HCT116 (cell line): Measurements from ENCODE around the gene APCDD1L.

Source experiments
- EZH2 ChIP-seq: fragments of 200-600 bp; sonication (generic); IDR thresholded peaks from 2 replicates; pipeline ENCODE4 v1.6.1; 2017; ENCODE audit warnings: antibody characterized with exemption, mixed run types
- POLR2A ChIP-seq: IDR thresholded peaks from 2 replicates; pipeline ENCODE4 v1.7.0; 2011; ENCODE audit warnings: borderline replicate concordance; ENCODE audit not compliant: insufficient read depth, insufficient read length; ENCODE audit errors: extremely low read depth
- POLR2AphosphoS5 ChIP-seq: IDR thresholded peaks from 2 replicates; pipeline ENCODE4 v1.6.1; 2011; ENCODE audit warnings: mild to moderate bottlenecking, low read depth, low read length, moderate library complexity
- RAD21 ChIP-seq: IDR thresholded peaks from 2 replicates; pipeline ENCODE4 v1.6.1; 2012; ENCODE audit warnings: low read depth, mild to moderate bottlenecking
- SP1 ChIP-seq: IDR thresholded peaks from 2 replicates; pipeline ENCODE4 v1.6.1; 2012; ENCODE audit warnings: low read depth
- TF ChIP-seq, protein P1 (sequence below), 3 experiments: fragments of 200-600 bp in 1 of 3; sonication (generic) in 1 of 3; IDR thresholded peaks in 2 of 3; conservative IDR thresholded peaks in 1 of 3; 2 replicates each; pipeline ENCODE4 v1.5.1; 2012 to 2017; ENCODE audit warnings: low read depth in 2 of 3, low read length in 2 of 3, antibody characterized with exemption in 1 of 3, borderline replicate concordance in 1 of 3, control low read depth in 1 of 3, mild to moderate bottlenecking in 1 of 3, mixed read lengths in 1 of 3, mixed run types in 1 of 3, moderate library complexity in 1 of 3; ENCODE audit not compliant: insufficient read depth in 1 of 3
- TF ChIP-seq, protein P2 (sequence below): IDR thresholded peaks from 2 replicates; pipeline ENCODE4 v1.6.1; 2012
- TF ChIP-seq, protein P3 (sequence below): IDR thresholded peaks from 2 replicates; pipeline ENCODE4 v1.6.1; 2012; ENCODE audit warnings: low read depth

DNA sequence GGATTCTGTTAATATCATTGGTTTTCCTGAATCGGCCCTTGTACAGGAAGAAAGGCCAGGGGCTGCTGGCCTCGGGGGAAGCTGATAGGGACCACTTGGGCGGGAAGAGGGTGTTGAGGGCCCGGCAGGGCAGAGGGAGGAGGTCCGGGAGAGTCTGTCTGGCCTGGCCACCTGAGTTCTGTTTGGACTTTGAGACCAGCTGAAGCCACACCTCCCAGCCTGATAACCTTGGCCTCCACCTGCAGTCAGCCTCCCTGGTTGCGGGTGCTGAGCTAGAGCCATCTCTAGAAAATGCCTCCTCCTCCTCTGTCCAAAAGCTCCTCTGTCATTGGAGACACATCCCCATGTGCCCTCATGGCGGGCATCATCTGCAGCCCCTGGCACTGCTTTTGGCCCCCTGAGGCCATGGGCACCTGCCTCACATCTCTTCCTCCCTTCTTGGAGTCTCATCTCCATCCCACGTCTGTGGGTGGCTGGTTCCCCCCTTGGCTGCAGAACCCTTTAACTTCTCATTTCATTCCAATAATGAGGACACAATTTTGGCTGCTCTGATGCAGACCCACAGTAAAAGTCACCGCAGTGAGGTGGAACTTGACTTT, 16.6 kb downstream of the APCDD1L start:
- TF ChIP-seq, protein P1, sequence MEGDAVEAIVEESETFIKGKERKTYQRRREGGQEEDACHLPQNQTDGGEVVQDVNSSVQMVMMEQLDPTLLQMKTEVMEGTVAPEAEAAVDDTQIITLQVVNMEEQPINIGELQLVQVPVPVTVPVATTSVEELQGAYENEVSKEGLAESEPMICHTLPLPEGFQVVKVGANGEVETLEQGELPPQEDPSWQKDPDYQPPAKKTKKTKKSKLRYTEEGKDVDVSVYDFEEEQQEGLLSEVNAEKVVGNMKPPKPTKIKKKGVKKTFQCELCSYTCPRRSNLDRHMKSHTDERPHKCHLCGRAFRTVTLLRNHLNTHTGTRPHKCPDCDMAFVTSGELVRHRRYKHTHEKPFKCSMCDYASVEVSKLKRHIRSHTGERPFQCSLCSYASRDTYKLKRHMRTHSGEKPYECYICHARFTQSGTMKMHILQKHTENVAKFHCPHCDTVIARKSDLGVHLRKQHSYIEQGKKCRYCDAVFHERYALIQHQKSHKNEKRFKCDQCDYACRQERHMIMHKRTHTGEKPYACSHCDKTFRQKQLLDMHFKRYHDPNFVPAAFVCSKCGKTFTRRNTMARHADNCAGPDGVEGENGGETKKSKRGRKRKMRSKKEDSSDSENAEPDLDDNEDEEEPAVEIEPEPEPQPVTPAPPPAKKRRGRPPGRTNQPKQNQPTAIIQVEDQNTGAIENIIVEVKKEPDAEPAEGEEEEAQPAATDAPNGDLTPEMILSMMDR (IDR thresholded peaks at IDR 0.05 in 2 of 3, conservative IDR thresholded peaks at IDR 0.05 in 1 of 3; ENCODE audit: borderline replicate concordance in 1 of 3, insufficient read depth in 1 of 3, low read depth in 2 of 3, low read length in 2 of 3) = no peak
- TF ChIP-seq SP1 (no peak), EZH2 (no peak), POLR2A (no peak), POLR2AphosphoS5 (no peak), RAD21 (no peak)
- TF ChIP-seq, protein P2, sequence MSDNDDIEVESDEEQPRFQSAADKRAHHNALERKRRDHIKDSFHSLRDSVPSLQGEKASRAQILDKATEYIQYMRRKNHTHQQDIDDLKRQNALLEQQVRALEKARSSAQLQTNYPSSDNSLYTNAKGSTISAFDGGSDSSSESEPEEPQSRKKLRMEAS = no peak
- TF ChIP-seq, protein P3, sequence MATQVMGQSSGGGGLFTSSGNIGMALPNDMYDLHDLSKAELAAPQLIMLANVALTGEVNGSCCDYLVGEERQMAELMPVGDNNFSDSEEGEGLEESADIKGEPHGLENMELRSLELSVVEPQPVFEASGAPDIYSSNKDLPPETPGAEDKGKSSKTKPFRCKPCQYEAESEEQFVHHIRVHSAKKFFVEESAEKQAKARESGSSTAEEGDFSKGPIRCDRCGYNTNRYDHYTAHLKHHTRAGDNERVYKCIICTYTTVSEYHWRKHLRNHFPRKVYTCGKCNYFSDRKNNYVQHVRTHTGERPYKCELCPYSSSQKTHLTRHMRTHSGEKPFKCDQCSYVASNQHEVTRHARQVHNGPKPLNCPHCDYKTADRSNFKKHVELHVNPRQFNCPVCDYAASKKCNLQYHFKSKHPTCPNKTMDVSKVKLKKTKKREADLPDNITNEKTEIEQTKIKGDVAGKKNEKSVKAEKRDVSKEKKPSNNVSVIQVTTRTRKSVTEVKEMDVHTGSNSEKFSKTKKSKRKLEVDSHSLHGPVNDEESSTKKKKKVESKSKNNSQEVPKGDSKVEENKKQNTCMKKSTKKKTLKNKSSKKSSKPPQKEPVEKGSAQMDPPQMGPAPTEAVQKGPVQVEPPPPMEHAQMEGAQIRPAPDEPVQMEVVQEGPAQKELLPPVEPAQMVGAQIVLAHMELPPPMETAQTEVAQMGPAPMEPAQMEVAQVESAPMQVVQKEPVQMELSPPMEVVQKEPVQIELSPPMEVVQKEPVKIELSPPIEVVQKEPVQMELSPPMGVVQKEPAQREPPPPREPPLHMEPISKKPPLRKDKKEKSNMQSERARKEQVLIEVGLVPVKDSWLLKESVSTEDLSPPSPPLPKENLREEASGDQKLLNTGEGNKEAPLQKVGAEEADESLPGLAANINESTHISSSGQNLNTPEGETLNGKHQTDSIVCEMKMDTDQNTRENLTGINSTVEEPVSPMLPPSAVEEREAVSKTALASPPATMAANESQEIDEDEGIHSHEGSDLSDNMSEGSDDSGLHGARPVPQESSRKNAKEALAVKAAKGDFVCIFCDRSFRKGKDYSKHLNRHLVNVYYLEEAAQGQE = no peak
